DMS53 treated with DMSO at 0.1 percent for 48 hours (cell line): ENCODE data around the gene IRAK2.

Source experiments
- DNase-seq: peaks from one replicate; lab custom pipeline; 2025; ENCODE audit not compliant: unreplicated experiment; lab: John Stamatoyannopoulos, UW

Gene IRAK2

DNA sequence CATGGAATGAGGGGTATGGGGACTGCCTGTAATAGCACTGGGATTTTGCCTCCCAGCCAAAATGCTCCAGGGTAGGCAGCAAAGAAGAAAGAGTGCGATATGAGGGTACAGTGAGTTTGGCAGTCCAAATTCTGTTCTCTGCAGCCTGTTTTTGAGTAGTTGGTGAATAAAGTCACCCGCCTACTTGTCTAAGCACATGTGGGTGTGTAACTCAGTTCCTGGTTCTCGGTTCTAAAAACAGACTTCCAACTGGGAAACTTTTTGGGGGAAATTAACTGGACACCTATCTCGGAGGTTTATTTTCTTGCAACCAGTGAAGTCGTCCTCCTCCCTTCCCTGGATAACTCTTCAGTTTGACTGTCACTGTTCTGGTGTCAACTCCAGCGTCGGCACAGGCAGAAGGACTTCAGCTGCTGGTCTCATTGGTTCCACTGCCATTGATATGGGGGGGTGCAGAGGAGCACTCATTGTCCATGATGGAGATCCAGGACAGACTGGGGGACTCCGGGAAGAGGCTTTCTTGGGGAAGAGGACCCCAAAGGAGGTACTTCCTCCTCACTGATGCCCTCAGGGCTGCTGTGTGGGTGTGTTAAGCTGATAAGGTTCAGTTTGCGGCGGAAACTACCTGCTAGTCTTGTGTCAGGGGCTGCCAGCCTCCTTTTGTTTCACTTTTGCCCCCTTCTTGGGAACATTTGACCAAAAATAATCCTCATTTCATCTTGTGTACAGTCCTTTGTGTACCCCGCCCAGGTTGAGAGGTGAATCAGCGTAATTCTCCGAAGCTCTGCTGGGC lies 114.9 kb downstream of the IRAK2 start:
- DNase-seq = no peak

DNA sequence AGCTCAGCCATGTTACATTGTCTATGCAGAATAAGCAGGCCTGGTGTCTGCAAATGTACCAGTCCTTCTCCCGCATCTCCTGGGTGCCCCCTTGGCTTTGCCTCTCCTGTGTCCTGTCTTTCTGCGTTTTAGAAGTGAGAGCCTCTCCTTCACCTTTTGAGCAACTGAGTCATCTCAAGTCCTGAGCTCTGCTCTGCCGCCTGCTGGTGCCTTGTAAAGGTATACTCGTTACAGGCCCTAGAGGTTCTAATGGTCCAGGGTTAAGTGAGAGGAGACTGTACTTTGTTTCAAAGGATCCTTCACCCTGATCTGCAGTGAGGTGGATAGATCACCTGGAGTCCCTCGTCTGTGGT lies 115.4 kb downstream of the IRAK2 start:
- no peak for DNase-seq

GRCh38 chr3:10280571-10280970 lies 115.9 kb downstream of the IRAK2 start:
- no peak for DNase-seq

DNA sequence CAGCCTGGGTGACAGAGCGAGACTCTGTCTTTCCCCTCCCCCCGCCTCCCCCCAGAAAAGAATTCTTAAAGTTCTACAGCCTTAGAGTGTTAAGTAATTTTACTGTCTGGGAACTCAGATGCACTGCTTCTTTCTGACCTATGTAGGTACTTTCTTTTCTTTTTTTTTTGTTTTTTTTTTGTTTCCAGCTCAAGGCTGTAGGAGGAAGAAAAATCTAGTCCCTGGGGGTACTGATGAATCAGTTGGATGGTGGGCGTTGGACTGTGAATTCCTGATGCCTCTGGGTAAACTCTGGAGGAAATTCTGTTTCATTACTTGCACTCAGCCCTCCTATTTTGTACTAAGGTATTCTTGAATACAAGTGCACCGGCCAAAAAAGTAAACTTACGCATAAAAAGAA lies 117.2 kb downstream of the IRAK2 start:
- DNase-seq = no peak

- no peak for DNase-seq
Observed at GRCh38 chr3:10283638-10284037, 118.9 kb downstream of the IRAK2 start.

DNA sequence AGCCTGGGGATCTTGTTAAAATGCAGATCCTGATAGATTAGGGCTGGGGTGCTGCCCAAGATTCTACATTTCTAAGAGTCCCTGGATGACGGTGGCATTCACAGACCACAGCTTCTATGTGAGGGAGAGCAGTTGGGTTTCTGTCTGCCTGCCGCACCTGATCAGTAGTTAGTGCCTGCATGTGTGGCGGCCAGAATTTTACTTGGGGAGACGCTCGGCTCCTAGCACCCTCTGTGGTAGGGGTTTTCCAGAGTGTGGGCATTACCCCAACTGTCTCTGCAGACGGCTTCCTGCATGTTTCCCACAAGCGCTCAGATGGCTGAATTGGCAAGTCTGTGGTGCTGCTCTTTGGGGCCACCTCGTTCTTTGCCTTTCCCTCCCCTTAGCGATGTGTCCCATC lies 119.8 kb downstream of the IRAK2 start:
- DNase-seq = no peak

DNA sequence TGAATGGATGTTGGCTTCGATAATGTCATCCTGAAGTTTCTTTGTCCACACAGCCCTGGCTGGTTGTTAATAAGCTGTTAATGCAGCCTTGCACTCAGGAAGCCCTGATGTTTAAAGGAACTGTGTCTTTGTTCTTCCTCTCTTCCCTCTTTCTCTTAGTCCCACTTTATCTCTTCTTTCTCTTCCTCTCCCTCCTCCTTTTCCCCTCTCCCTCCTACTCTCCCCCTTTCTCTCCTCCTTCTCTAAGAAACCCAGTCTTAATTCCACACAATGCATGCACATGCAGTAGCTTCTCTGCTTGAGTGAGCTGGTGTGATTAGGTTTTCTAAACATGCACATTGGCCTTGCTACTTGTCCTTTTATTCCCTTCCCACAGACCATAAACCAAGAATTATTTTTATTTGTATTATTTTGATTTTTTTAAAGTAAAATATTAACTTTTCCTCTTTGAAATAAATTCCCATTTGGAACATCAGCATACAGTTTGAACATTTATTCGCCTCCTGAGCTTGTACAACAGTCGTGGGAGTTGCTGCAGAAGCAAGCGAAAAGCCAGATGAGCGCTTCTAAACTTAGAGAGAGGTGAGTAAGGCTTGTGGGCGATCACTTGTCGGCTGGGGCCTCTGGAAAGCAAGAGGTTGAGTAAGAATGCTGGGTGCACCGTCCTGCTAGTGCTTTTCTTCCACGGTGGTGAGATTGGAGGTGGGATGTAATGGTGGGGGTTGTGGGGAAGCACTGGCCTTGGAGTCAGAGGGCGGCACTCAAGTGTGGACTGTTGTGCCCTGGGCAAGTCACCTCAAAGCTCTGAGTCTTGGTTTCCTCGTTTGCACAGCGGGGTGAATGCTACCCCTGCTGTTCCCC lies 120.8 kb downstream of the IRAK2 start:
- DNase-seq = no peak

GRCh38 chr3:10286133-10286524 lies 121.4 kb downstream of the IRAK2 start:
- no peak for DNase-seq

DNA sequence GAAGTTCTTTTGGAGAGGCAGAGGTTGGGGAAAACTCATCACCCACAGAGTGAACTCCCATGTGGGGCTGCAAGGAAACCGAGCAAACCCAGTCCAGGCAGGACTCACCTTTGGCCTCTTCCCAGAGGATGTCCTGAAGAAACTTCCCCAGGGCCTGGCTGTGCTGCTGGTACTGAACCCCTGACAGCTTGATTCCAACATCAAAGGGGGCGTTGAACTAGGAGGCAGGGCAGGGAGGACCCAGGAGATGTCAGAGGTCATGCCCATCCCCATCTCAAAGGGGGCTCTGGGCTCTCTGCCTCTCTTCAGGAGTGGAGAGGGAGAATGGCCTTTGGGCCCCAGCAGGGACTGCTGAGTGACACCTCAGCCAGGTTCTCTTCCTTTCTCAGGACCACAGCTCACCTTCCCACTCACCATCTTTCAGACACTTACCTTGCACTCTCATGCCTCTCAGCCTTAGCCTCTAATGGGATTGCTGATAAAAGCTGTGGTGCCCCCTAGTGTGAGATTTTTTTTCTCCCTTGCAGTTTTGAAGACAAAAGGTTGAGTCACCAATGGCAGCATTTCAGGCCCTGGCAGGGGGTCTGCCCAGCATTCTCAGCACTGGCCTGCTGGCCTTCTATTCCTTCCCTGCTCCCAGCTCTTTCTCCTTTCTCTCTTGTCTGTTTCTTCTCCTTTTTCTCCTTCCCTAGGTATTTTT lies 122.0 kb downstream of the IRAK2 start:
- DNase-seq = no peak

DNA sequence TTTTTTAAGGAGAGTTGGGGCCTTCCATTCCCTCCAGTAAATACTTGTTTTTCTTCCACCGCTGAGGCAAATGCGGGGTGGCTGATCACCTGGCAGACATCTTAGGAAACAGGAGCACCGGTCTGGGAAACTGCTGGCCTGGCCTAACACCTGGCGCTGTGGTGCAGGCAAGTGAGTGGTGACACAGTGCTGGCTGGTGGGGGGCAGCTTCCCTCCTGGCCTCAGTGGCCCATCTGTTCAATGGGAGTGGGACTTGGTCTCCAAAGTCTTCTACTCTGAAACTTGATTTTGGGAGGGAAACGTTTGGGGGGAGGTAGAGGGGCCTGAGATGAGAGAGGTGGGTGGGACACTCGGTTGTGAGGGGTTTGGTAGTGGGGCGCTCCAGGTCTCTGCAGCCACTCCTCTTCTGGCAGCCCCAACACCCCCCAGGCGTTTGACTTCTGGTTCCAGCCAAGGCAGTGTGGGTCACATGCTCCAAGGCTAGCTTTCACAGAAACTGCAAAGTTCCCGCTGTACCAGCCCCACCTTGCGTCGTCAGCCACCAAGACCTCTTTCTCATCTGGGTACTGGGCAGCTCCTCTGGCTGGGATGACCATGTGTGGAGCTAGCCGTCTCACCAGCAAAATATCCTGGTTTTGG lies 123.3 kb downstream of the IRAK2 start:
- no peak for DNase-seq

DNA sequence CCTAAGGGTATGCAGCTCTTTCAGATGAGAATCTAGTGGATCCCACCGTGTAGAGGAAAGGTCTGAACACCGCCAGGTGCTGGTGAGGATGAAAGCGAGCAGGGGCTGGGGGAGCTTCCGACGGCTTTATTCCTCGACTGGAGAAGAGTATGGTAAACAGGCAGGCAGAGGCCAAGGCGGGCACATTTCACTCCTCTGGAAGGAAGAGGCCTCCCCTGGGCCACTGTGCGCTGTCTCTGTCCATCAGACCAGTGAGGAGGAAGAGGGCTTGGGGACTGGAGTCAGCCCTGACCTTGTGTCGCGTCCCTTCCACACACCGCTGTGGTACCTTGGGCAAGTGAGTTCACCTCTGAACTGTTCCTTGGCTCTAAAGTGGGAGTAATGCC lies 123.8 kb downstream of the IRAK2 start:
- DNase-seq = no peak

GRCh38 chr3:10289077-10289476 lies 124.4 kb downstream of the IRAK2 start:
- DNase-seq = no peak

GRCh38 chr3:10289787-10290355 lies 125.2 kb downstream of the IRAK2 start:
- no peak for DNase-seq

DNA sequence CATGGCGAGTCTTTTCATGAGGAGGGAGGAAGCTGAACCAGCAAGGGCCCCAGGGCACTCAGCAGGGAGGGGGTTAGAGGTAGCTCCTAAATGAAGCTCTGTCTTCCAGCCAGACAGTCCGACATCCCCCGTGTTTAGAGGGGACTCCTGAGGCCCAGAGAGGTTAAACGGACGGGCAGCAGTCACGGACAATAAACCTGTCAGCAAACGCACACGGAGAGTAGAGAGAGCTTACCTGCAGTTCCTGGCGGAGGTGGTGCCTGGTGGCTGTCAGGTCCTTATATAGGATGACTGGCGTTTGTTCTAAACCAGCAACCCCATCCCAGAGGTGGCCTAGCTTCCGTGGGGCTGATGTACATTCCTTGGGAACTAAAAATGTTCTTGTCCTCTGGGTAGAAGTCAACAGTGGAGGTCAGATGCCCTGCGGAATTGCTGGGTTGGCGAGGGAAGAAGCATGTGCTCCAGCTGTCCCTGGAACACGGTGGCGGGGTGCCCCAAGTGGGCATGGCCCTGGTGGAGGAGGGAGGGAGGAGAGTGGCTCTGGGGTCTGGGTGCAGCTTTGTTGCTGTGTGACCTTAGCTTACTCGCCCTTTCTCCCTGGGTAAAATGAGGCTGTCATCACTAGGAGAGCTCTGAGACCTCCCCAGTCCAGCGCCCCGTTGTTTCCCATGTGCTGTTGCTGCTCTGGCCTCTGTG lies 125.9 kb downstream of the IRAK2 start:
- no peak for DNase-seq

DNA sequence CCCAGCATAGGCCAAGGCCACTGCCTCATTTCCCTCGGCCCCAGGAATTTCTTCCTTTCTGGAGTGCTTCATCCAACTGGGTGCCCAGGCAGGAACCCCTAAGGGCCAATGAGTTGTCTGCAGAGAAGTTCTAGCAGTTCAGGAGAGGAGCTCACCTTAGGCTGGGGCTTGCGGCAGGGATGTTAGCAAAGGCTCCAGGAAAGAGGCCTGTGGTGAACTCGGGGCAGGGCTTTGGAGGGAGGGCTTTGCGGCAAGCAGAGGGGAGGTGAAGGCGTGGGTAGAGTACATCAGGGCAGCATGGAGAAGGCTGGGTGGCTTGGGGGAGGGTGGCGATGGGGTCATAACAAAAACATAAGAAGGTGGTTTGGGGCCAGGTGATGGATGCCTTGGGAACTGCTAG lies 126.9 kb downstream of the IRAK2 start:
- no peak for DNase-seq

GRCh38 chr3:10292505-10293419 lies 128.0 kb downstream of the IRAK2 start, which contains the start of gene GHRL:
TSS of gene GHRL (minus strand) at chr3:10292947. CDS start at chr3:10290180, 2,767 bp downstream.
- no peak for DNase-seq
